ENCODE data around the gene CHD3. TPM values are rescaled to one million over a fixed set of nuclear protein-coding genes. Genes with fewer than 3 reads are reported as not detected.

The CHD3 gene
- 152 and 164 TPM in 2 replicates for total RNA-seq

GRCh38 chr17:7888184-7888920 lies at the start of gene CHD3:
Gene CHD3 (plus strand): TSS chr17:7888789. CDS start chr17:7889001, 212 bp downstream.

GRCh38 chr17:7854851-7855659 lies 33.5 kb upstream of the CHD3 start, which contains the start of gene TMEM88:
Gene TMEM88 (plus strand): TSS chr17:7855066. CDS start chr17:7855075, 9 bp downstream.

GRCh38 chr17:7856811-7857712 lies 31.5 kb upstream of the CHD3 start, which contains the start of gene NAA38:
Gene NAA38 (minus strand): TSS chr17:7857559. CDS start chr17:7857463, 96 bp downstream.

GRCh38 chr17:7857713-7858521 lies 30.7 kb upstream of the CHD3 start, which contains the start of gene CYB5D1:
Gene CYB5D1 (plus strand): TSS chr17:7858003. CDS start chr17:7858135, 132 bp downstream.

GRCh38 chr17:7915611-7916384 lies 27.2 kb downstream of the CHD3 start, which contains the start of gene RNF227:
Gene RNF227 (minus strand): TSS chr17:7916289. CDS start chr17:7916195, 94 bp downstream.

GRCh38 chr17:7929158-7930023 lies 40.8 kb downstream of the CHD3 start, which contains the start of gene KCNAB3:
Gene KCNAB3 (minus strand): TSS chr17:7929856. CDS start chr17:7929435, 421 bp downstream.

GRCh38 chr17:7931709-7932482 lies 43.3 kb downstream of the CHD3 start, which contains the start of the genes CNTROB and TRAPPC1:
Gene CNTROB (plus strand): TSS chr17:7932206. CDS start chr17:7933080, 874 bp downstream.
Gene TRAPPC1 (minus strand): TSS chr17:7931946. CDS start chr17:7931829, 117 bp downstream.

Other genes with a start within 250 kb of the CHD3 start
- 0.07 and 0.33 TPM in 2 replicates for gene ATP1B2, start 237.9 kb upstream of the CHD3 start, total RNA-seq
- 32.2 and 47.2 TPM in 2 replicates for gene TP53, start 201.3 kb upstream of the CHD3 start, total RNA-seq
- gene WRAP53, start 200.3 kb upstream of the CHD3 start, total RNA-seq = 2.7 and 3.5 TPM in 2 replicates
- 0.10 and 0.39 TPM in 2 replicates for gene EFNB3, start 183.6 kb upstream of the CHD3 start, total RNA-seq
- 0.23 and 0.39 TPM in 2 replicates for gene DNAH2, start 171.0 kb upstream of the CHD3 start, total RNA-seq
- gene KDM6B, start 54.6 kb upstream of the CHD3 start, total RNA-seq = 9.3 and 19.7 TPM in 2 replicates
- gene TMEM88, start 33.7 kb upstream of the CHD3 start, total RNA-seq = 0.13 and 0.20 TPM in 2 replicates
- 28.9 and 30.6 TPM in 2 replicates for gene NAA38, start 31.2 kb upstream of the CHD3 start, total RNA-seq
- 11.5 and 14.7 TPM in 2 replicates for gene CYB5D1, start 30.8 kb upstream of the CHD3 start, total RNA-seq
- gene RNF227, start 27.5 kb downstream of the CHD3 start, total RNA-seq = 4.0 and 6.9 TPM in 2 replicates
- 0.23 and 0.33 TPM in 2 replicates for gene KCNAB3, start 41.1 kb downstream of the CHD3 start, total RNA-seq
- 79.2 and 80.7 TPM in 2 replicates for gene TRAPPC1, start 43.2 kb downstream of the CHD3 start, total RNA-seq
- 16.8 and 18.3 TPM in 2 replicates for gene CNTROB, start 43.4 kb downstream of the CHD3 start, total RNA-seq
- gene GUCY2D, start 113.8 kb downstream of the CHD3 start, total RNA-seq = not detected in 2 replicates
- 0.07 and 1.2 TPM in 2 replicates for gene ALOX15B, start 150.3 kb downstream of the CHD3 start, total RNA-seq
- gene ALOX12B, start 198.9 kb downstream of the CHD3 start, total RNA-seq = not detected in 2 replicates
- gene ALOXE3, start 229.7 kb downstream of the CHD3 start, total RNA-seq = not detected in 2 replicates
- 0.13 TPM in 1 of 2 replicates, not detected in the other for gene HES7, start 235.3 kb downstream of the CHD3 start, total RNA-seq

Measured in smooth muscle cell of the pulmonary artery (primary cell).